MM.1S (cell line): Measurements from ENCODE around the gene SNN.

Experiments used
- CTCF ChIP-seq: fragments of 300-600 bp; sonication (generic); IDR thresholded peaks from 2 replicates; pipeline ENCODE4 v1.5.1; 2016; ENCODE audit warnings: antibody characterized with exemption, low read length, mixed read lengths
- EZH2 ChIP-seq: fragments of 300-600 bp; sonication (generic); optimal IDR thresholded peaks from 2 replicates; pipeline ENCODE3; 2017; ENCODE audit warnings: low read depth, mild to moderate bottlenecking, antibody characterized with exemption, low read length, mixed read lengths

DNA sequence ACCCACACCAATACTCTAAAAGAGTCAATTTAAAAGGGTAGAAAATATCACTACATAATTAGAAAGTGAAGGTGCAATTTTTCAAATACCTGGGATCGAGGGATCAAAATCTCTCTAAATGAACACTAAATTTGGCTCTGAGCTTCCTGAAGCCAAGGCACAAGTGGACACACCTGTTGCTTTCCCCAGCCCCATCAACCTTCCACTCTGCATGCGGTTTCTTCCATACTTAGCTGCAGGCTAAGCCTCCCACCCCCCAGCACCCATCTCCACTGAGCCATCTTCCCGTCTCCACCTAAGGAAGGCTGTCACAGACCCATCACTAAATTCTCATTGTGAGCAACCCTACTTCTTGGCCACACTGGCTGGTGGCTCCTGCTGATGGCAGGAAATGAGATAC, 43.9 kb downstream of the SNN start:
- TF ChIP-seq CTCF (no peak), EZH2 (no peak)
